OCI-LY1 (cell line): ENCODE data around the gene LCT.

ENCODE experiments used
- EZH2 ChIP-seq: fragments of 200-600 bp; sonication (generic), shearing (Covaris generic); IDR thresholded peaks from 2 replicates; pipeline ENCODE4 v1.8.0; 2017; ENCODE audit warnings: borderline replicate concordance, mixed run types, mild to moderate bottlenecking, antibody characterized with exemption, low read length, moderate library complexity, mixed read lengths
- TF ChIP-seq, protein P1 (sequence below): fragments of 200-600 bp; sonication (generic), shearing (Covaris generic); IDR thresholded peaks from 2 replicates; pipeline ENCODE4 v1.5.1; 2017; ENCODE audit warnings: mild to moderate bottlenecking, antibody characterized with exemption, low read length, moderate library complexity, mixed read lengths

DNA sequence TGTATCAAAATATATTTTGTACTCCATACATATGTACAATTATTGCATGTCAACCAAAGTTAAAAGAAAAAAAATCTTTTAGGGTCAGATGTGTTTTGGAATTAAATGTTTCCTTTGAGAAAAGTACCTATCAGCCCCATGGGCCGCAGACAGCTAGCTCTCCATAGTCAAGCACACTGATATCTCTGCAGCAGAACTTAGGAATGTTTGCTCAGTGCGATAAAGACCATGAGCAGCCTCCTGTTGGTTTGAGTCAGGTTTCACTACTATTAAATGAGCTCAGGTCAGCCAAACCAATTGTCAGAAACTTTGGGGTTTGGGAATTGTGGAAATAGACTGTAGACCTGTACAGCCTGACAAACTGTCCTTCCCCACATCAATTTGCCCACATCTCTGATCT is 33.7 kb downstream of the LCT start:
- TF ChIP-seq, protein P1, sequence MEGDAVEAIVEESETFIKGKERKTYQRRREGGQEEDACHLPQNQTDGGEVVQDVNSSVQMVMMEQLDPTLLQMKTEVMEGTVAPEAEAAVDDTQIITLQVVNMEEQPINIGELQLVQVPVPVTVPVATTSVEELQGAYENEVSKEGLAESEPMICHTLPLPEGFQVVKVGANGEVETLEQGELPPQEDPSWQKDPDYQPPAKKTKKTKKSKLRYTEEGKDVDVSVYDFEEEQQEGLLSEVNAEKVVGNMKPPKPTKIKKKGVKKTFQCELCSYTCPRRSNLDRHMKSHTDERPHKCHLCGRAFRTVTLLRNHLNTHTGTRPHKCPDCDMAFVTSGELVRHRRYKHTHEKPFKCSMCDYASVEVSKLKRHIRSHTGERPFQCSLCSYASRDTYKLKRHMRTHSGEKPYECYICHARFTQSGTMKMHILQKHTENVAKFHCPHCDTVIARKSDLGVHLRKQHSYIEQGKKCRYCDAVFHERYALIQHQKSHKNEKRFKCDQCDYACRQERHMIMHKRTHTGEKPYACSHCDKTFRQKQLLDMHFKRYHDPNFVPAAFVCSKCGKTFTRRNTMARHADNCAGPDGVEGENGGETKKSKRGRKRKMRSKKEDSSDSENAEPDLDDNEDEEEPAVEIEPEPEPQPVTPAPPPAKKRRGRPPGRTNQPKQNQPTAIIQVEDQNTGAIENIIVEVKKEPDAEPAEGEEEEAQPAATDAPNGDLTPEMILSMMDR = no peak
- TF ChIP-seq EZH2 = no peak
